Measurements from ENCODE around the gene BEAN1.
"Not testable (repeated sequence)": the region's sequence is repeated elsewhere in the genome, so short reads cannot be mapped to it uniquely, and the experiment has no call there.

The BEAN1 gene

DNA sequence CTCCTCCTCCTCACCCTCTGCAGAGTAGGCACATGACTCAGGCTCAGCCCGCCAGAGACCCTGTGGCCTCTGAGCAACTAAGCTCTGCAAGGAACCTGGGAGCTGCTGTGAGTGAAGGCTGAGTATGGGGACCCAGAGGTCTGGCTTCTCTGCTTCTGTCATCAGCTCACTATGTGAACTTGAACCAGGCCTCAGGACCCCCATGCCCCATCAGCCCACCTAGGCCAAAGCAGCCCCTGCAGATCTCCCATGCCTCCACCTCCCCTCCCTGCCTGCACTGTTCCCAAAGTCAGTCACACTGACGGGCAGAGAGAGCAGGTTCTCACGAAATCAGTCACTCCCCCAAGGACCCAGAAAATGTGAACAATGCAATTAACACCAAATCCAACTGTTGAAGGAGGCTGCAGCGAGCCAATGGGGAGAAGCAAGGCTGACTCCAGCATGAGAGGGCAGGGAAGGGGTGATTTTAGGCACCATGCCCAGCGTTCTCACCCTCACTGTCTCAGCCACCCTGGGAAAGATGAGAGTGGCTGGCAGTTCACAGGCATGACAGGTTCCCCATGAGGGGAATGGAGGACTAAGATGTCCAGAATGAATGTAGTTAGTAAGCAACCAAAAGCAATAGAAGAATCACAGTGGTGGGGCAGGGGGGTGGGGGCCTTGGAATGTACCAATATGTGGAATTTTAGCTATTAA lies 60.6 kb downstream of the BEAN1 start:
- DNase-seq = no peak

DNA sequence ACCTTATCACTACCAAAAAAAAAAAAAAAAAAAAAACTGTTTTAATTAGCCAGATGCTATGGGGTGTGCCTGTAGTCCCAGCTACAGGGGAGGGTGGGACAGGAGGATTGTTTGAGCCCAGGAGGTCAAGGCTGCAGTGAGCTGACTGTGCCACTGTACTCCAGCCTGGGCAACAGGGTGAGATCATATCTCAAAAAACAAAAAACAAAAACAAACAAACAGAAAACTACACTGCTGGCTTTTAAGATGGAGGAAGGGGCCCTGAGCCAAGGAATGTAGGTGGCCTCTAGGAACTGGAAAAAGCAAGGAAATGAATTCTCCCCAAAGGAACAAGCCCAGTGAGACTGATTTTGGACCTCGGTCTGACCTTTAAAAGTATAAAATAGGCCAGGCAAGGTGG lies 61.4 kb downstream of the BEAN1 start:
- no peak for DNase-seq

DNA sequence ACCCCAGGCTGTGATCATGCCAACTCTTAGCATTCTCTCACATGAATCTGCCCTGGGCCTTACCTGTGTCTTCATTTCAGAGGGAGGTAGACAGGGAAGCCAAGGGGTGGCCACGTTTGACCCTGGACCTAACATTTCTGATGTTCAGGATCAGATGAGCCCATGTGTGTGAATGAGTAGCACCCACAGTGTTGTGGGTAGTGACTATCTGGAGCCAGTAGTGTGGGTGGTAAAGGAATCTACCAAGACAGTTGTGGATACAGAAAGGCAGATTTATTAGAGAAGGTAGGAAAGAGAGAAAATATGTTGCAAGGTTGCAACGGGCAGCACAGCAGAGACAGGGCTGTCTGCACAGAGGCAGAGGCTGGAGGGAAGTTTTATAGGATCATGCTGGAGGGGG lies 62.3 kb downstream of the BEAN1 start:
- DNase-seq = no peak

DNA sequence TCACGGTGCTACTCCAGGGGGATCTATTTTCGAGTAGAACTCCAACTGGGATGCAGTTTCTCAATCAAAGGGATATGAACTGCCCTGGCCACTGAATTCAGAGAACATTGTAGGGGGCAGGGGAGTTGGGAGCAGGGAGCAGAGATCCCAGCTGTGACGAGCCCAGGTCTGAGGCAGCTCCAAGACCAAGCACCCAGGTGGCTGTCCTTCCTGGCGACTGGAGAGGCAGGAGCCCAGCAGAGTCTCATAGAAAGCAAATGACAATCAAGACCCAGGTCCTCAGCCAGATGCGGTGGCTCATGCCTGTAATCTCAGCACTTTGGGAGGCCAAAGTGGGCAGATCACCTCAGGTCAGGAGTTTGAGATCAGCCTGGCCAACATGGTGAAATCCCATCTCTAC lies 62.7 kb downstream of the BEAN1 start:
- no peak for DNase-seq

DNA sequence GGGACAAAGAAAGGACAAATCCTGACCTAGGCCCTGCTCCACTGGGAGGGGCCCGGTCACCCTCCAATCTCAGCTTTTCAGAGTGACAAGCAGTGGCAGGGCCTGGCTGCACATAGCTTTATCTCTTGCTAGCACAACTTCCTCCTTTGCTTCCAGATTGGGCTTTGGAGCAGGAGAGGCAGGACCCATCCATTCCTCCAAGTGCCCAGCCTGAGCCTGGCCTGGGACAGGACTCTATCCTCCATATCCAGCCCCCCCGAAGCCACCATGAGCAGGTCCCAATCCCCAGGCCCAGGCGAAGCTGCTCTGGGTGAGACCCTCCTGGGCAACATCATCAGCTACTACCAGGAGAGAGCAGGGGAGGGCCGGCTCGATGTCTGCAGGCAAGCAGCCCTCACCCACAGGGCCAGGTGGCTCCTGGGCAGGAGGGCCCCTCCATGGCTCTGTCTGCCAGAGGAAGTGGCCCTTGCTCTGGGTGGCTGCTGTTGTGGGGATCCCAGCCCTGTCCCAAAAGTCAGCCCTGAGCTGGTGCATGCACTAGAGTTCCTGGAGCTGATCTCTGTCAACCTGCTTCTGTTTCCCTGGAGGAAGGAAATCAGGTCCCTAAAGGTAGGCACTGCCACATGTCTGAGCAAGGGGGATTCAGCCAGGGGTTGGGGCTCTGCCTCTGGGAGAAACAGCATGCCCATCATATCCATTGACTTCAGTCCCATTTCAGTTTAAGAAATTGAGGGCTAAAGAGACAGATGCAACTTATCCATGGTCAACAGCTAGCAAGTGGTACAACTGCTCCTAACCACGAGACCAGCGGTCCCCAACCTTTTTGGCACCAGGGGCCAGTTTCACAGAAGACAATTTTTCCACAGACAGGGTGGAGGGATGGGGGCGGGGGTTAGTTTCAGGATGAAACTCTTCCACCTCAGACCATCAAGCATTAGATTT lies 64.0 kb downstream of the BEAN1 start:
- no peak for DNase-seq

DNA sequence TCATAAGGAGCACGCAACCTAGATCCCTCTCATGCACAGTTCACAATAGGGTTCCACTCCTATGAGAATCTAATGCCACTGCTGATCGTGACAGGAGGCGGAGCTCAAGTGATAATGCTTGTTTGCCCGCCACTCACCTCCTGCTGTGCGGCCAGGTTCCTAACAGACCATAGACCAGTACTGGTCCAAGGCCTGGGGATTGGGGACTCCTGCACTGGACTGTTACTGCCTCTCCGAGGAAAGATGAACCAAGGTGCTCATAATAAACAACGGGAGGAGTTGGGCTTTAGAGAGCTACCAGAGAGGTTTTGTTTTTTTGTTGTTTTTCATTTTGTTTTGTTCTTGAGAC lies 64.6 kb downstream of the BEAN1 start:
- no peak for DNase-seq

DNA sequence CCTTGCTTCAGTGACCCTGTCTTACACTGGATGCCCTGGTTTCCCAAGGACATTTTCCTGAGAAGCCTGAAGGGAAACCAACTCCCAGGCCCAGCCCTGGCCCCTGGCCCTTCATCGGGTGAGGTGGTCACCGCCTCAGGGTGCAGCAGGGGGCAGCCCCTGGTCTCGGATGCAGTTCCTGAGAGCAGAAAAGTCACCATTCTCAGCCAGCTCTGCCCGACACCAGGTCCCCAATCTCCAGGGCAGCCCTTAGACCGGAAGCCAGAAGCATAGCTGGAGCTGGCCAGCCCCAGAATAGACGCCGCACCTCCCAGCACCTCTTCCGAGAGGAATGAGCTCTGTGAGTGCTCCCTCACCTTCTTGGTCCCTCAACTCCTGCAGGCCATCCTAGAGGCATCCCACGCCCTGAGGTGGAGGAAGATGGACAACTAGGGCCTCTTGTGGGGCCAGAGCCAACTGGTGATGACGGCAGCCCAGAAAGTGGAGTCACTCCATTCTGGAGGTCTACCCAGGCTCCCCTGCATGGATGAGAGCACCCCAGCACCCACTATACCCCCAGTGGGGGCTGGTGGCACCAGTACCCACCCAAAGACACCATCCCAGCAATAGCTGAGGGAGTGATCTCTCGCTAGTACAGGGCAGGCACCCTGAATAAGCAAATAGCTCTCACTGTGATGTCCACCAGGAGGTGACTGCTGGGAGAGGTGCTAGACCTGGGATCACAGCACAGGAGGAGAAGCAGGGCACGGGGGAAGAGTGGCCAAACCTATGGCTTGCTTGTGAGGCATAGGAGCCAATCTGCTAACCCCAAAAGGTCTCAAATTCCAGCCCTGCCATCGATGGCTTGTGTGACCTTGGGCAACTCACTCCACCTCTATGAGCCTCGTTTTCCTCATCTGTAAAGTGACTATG lies 66.7 kb downstream of the BEAN1 start:
- no peak for DNase-seq

DNA sequence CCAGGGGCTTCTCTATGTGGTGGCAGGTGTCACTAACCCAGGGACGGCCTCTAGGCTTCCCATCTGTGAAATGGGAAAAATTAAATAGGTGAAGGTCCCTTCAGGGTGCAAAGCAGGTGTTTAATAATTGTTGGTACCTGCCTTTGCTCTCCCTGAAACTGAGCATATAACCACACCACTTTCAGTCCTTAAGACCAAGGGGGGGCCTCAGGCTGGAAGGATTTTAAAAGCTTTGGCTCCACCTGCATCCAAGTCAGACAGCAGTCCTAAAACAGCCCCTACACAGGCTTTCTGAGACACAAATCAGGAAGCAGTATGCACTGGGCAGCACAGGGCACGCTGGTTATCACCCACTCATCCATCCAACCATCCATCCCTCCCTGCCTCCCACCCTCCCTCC lies 67.8 kb downstream of the BEAN1 start:
- DNase-seq = no peak

DNA sequence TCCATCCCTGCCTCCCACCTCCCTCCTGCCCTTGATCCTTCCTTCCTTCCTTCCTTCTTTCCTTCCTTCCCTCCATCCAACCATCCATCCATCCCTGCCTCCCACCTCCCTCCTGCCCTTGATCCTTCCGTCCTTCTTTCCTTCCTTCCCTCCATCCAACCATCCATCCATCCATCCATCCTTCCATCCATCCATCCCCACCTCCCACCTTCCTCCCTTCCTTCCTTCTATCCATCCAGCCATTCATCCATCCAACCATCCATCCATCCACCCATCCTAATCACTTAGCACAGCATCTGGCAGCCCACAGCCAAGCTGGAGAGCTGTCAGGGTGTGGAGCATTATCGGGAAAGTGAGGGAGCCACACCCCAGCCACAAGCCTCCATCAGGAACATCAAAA lies 68.3 kb downstream of the BEAN1 start:
- no peak for DNase-seq

DNA sequence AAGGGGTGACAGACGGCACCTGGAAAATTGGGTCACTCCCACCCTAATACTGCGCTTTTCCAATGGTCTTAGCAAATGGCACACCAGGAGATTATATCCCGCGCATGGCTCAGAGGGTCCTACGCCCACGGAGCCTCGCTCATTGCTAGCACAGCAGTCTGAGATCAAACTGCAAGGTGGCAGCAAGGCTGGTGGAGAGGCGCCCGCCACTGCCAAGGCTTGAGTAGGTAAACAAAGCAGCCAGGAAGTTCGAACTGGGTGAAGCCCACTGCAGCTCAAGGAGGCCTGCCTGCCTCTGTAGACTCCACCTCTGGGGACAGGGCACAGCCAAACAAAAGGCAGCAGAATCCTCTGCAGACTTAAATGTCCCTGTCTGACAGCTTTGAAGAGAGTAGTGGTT lies 69.1 kb downstream of the BEAN1 start:
- DNase-seq = not testable (repeated sequence)

DNA sequence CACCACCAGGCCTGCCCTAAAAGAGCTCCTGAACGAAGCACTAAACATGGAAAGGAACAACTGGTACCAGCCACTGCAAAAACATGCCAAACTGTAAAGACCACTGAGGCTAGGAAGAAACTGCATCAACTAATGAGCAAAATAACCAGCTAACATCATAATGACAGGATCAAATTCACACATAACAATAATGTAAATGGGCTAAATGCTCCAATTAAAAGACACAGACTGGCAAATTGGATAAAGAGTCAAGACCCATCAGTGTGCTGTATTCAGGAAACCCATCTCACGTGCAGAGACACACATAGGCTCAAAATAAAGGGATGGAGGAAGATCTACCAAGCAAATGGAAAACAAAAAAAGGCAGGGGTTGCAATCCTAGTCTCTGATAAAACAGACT lies 70.8 kb downstream of the BEAN1 start:
- not testable (repeated sequence) for DNase-seq

DNA sequence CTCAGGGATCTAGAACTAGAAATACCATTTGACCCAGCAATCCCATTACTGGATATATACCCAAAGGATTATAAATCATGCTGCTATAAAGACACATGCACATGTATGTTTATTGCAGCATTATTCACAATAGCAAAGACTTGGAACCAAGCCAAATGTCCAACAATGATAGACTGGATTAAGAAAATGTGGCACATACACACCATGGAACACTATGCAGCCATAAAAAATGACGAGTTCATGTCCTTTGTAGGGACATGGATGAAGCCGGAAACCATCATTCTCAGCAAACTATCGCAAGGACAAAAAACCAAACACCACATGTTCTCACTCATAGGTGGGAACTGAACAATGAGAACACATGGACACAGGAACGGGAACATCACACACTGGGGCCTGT lies 74.5 kb downstream of the BEAN1 start:
- not testable (repeated sequence) for DNase-seq

DNA sequence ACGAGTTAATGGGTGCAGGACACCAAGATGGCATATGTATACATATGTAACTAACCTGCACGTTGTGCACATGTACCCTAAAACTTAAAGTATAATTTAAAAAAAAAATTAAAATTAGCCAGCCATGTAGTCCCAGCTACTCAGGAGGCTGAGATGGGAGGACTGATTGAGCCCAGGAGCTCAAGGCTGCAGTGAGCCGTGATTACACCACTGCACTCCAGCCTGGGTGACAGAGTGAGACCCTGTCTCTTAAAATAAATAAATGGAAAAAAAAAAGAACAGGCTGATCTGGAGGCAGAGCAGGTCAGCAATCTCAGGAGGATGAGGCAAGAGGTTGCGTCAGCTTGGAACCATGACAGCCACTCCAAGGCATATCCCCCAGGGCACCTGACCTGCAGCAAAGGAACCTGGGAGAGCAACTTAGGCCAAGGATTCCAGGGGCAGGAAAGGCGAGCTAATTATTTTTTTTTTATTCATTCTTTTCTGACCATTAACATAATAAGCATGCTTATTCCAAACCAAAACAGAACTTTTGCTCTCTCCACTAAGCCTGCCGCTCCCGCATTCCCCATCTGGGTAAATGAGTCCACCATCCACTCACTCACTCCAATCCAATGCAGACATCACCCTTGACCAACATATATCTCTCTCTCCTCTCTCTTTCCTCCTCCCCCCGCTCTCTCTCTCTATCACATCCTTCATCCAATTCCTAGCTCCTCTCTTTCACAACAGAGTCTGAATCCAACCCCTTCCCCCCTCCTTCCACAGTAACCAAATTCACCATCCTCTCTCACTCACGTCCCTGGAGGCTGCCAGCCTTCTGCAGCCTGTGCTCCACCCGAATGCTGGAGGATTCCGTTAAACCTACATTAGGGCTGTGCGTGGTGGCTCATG lies 75.2 kb downstream of the BEAN1 start:
- DNase-seq = no peak

DNA sequence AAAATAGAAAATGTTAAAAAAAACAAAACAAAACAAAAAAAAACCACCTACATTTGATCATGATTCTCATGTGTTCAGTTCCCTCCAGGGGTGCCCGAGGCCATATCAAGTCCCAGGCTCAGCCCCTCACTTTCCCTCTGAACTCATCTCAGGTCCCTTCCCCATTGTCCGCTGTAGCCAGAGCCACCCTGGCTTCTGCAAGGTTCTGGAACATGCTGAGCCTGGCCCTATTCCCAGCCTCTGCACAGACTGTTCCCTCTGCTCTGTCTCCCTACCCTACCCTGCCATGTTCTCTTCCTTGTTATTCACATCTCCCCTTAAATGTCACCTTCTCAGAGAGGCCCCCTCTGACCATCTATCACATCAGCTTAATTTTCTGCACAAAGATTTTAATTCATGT lies 75.9 kb downstream of the BEAN1 start:
- no peak for DNase-seq

DNA sequence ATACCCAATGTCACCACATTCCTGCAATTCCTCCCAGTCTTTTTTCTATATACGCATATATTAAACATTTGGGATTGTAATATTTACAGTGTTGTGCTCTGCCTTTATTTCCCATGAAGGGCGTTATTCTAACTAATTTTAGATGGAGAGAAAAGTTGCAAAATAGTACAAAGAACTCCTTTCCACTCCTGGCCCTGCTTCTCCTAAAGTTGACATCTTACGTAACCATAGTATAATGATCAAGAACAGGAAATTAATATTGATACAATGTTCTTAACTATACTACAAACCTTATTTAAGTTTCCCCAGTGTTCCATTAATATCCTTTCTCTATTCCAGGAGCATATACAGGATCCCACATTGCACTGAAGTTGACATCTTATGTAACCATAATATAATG lies 76.5 kb downstream of the BEAN1 start:
- no peak for DNase-seq

DNA sequence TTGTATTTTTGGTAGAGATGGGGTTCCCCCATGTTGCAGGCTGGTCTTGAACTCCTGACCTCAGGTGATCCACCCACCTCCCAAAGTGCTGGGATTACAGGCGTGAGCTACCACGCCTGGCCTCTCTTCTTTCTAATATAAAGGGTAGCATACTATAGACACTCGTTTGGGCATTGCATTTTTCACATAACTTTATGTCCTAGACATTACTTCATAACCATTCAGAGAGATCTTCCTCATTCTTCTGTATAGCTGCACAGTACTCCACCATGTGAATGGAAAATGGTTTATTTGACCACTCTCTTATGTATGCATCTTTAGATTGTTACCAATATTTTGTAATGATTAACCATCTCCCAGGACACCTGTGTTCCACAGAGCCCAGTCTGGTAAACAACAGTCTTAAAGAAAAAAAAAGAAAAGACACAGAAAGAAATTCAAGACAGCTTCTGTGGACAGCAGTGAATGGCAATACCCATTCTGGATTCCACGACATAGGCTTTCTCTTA lies 80.7 kb downstream of the BEAN1 start:
- no peak for DNase-seq

DNA sequence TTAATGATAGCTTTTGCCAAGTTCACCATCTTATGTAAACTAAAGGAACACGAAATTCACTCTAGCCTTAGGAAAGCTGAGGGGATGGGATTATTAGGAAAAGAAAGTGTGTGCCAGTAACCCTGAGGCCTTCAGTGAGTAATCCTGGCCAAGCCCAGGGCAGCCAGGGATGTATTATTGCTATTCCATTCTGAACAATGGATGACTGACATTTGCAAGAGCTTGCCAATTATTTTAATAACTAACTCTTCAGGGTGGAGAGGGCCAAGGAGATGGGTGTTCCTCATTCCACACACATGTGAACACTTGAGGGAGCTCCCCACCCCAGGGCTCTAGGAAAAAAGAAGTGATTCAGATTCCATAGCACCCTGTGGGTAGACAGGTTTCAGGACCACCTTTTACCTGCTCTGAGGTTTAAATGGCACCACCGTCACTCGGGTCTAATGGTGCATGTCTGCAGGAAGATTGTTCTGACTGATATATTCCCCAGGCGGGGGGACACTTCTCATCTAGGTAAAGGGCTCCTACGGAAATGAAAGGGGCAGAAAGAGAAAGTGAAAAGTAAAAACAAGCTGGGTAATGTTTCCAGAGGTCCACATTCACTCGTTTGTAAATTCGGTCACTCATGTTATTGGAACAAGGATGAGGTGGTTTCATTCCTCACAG lies 81.3 kb downstream of the BEAN1 start:
- DNase-seq = no peak

DNA sequence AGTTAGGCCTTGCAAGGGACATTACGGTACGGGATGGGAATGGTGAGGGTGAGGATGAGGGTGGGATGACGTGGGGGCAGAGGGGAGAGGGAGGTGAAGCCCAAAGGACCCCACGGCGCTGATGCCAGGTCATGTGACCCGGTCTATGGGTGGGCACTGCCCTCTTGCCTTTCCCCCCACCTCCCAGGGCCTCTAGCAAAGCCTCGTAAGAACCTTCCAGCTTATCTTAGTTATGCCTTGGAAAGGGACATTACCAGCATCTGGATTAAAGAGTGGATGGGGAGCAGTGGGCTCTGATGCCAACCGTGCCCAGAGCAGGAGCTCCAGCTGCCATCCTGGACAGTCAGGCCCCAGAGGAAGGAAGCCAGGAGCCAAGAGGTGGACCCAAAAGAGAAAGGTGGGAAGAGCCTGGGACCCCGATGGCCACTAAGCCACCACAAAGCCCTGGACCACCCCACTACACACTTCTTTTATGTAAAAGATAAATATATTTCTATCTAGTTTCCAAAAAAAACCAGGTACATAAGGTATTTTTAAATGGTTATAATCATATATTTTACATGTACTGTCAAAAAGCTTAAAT lies 81.9 kb downstream of the BEAN1 start:
- DNase-seq = no peak

DNA sequence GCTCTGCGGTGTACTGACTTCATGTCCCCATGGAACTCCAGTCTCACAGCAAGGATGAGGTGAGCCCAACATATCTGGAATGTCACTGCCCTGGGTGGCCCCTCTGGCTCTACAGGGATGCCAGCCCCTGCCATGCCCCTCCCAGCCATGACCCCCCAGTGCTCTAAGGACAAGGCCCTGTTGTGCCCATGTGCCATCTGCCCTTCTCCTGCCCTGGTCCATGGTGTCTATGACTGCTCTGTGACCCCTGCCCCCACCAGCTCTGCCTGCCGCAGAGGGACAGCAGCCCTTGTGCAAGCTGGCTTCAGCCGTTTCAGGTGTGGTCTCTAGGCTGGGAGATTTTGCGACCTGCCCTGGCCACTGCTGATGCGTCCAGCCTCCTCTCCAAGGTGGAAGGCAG lies 82.5 kb downstream of the BEAN1 start:
- no peak for DNase-seq

DNA sequence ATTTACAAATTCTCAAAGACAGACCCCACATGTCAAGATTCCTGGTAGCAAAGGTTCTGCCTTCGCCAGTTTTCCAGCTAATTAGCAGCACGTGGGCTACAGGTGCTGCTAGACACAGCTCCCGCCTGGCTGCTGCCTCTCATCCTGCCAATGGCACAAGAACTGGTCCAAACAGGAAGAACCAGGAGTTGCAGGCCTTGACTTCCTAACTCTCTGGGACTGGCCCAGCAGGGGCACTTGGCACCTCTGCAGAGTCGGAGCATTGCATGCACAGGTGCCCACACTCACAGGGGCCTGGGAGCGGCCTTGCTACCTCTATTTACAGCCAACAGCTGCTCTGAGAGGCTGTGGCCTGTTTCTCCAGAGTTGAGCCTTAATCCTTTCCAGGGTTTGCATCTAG lies 83.2 kb downstream of the BEAN1 start:
- no peak for DNase-seq

All from DMS 273 treated with DMSO at 0.1 percent for 48 hours (cell line).